HepG2 (cell line): ENCODE results near the gene RBM8A. TPM values are rescaled to one million over a fixed set of nuclear protein-coding genes. Genes with fewer than 3 reads are reported as not detected.
A peak's percentile ranks its signal among the peaks of the same experiment; 100 is the strongest.

Experiments
- CEBPZ ChIP-seq: IDR thresholded peaks from 2 replicates; pipeline ENCODE4 v1.6.1; 2012; ENCODE audit warnings: low read length, improper control_type of control experiment
- CSRNP1 ChIP-seq: sonication (generic); formaldehyde crosslinking; IDR thresholded peaks from 2 replicates; pipeline ENCODE4 v1.8.1; 2023; ENCODE audit warnings: mild to moderate bottlenecking, missing genetic modification reagents
- DNMT3B ChIP-seq: conservative IDR thresholded peaks from 2 replicates; pipeline ENCODE4 v1.6.1; 2016; ENCODE audit warnings: missing biosample characterization, control low read depth
- E2F5 ChIP-seq: sonication (generic); formaldehyde crosslinking; conservative IDR thresholded peaks from 2 replicates; pipeline ENCODE4 v1.4.0; 2020; ENCODE audit warnings: missing genetic modification reagents
- FOSL1 ChIP-seq: sonication (generic); formaldehyde crosslinking; IDR thresholded peaks from 2 replicates; pipeline ENCODE4 v1.9.0; 2021; ENCODE audit warnings: missing genetic modification reagents, borderline replicate concordance
- HDAC6 ChIP-seq: fragments of 200-600 bp; sonication (generic); IDR thresholded peaks from 2 replicates; pipeline ENCODE4 v1.7.0; 2017; ENCODE audit warnings: mild to moderate bottlenecking, antibody characterized with exemption, low read length, low read depth
- KDM4B ChIP-seq: sonication (generic); formaldehyde crosslinking; IDR thresholded peaks from 2 replicates; pipeline ENCODE4 v1.4.0; 2020; ENCODE audit warnings: missing genetic modification reagents
- MTF1 ChIP-seq: sonication (generic); formaldehyde crosslinking; IDR thresholded peaks from 2 replicates; pipeline ENCODE4 v1.5.0; 2020; ENCODE audit warnings: missing genetic modification reagents
- MZF1 ChIP-seq: sonication (generic); formaldehyde crosslinking; IDR thresholded peaks from 2 replicates; pipeline ENCODE4 v1.8.1; 2023; ENCODE audit warnings: mild to moderate bottlenecking, missing genetic modification reagents, borderline replicate concordance
- RNF2 ChIP-seq: fragments of 450-650 bp; conservative IDR thresholded peaks from 2 replicates; pipeline ENCODE4 v1.6.1; 2016; ENCODE audit warnings: low read depth
- TSC22D2 ChIP-seq: sonication (generic); formaldehyde crosslinking; IDR thresholded peaks from 2 replicates; pipeline ENCODE4 v1.5.1; 2020; ENCODE audit warnings: missing genetic modification reagents, mild to moderate bottlenecking, borderline replicate concordance
- ZBTB3 ChIP-seq: sonication (generic); formaldehyde crosslinking; IDR thresholded peaks from 2 replicates; pipeline ENCODE4 v1.4.0; 2020; ENCODE audit warnings: low read depth, mild to moderate bottlenecking, moderate library complexity, missing genetic modification reagents, borderline replicate concordance
- ZGPAT ChIP-seq: IDR thresholded peaks from 2 replicates; pipeline ENCODE4 v1.6.1; 2016; ENCODE audit warnings: mild to moderate bottlenecking
- ZNF549 ChIP-seq: sonication (generic); formaldehyde crosslinking; IDR thresholded peaks from 2 replicates; pipeline ENCODE4 v1.5.0; 2020; ENCODE audit warnings: missing genetic modification reagents
- ZNF563 ChIP-seq: sonication (generic); formaldehyde crosslinking; IDR thresholded peaks from 2 replicates; pipeline ENCODE4 v1.8.0; 2022; ENCODE audit warnings: mild to moderate bottlenecking, moderate library complexity, missing genetic modification reagents
- ZNF777 ChIP-seq: sonication (generic); formaldehyde crosslinking; IDR thresholded peaks from 2 replicates; pipeline ENCODE4 v1.4.0; 2020; ENCODE audit warnings: missing genetic modification reagents
- ZNF83 ChIP-seq: sonication (generic); formaldehyde crosslinking; IDR thresholded peaks from 2 replicates; pipeline ENCODE4 v1.4.0; 2020; ENCODE audit warnings: missing genetic modification reagents, mild to moderate bottlenecking, borderline replicate concordance
- polyA plus RNA-seq, 8 experiments: library from polyadenylated mRNA; depleted of rRNA in 3 of 8; stranded (reverse) in 7 of 8; unstranded in 1 of 8; fragments of >200 nt; fragmentation: Illumina TruSeq in 4 of 8; extraction: Trizol in 4 of 8; gene quantifications; 2 replicates each; pipeline versions ENCODE4 v1.2.1 to v1.2.3, GENCODE V29; 2011 to 2016; ENCODE audit warnings: low read depth in 4 of 8, missing spikeins in 1 of 8, mixed read lengths in 1 of 8; ENCODE audit not compliant: insufficient read depth in 1 of 8
- total RNA-seq, 5 experiments: library from RNA; depleted of rRNA; stranded (reverse); fragments of >200 nt; fragmentation: Illumina TruSeq; extraction: Trizol; gene quantifications; 2 replicates each; pipeline ENCODE4 v1.2.3, GENCODE V29; 2016; ENCODE audit warnings: low read depth in 1 of 5

Gene RBM8A
- total and polyA plus RNA-seq, 2 of the 13 experiments (the other 11 are each of a cell fraction or from before 2014, with no cell fraction given): 106 to 162 TPM

- TF ChIP-seq ZGPAT (CRISPR knock-in tag): peak; percentile 51; the same call in 1 of the 2 replicates
- TF ChIP-seq ZNF549 (CRISPR knock-in tag): no peak
- peak; percentile 30; the same call in 1 of the 2 replicates for TF ChIP-seq CSRNP1 (CRISPR knock-in tag)
- no peak for TF ChIP-seq ZNF563 (CRISPR knock-in tag)
- TF ChIP-seq E2F5 (CRISPR knock-in tag): no peak
- TF ChIP-seq ZBTB3 (CRISPR knock-in tag): no peak
- no peak; the same call in 1 of the 2 replicates for TF ChIP-seq TSC22D2 (CRISPR knock-in tag)
- no peak for TF ChIP-seq KDM4B (CRISPR knock-in tag)
- TF ChIP-seq HDAC6: no peak
- no peak for TF ChIP-seq DNMT3B
- TF ChIP-seq CEBPZ: no peak
- TF ChIP-seq MZF1 (CRISPR knock-in tag): no peak
- no peak for TF ChIP-seq FOSL1 (CRISPR knock-in tag)
- TF ChIP-seq ZNF83: no peak
- no peak for TF ChIP-seq MTF1 (CRISPR knock-in tag)
- peak; percentile 35; the same call in 1 of the 2 replicates for TF ChIP-seq ZNF777 (CRISPR knock-in tag)
- peak; percentile 58; the same call in 1 of the 2 replicates for TF ChIP-seq RNF2
Observed at GRCh38 chr1:145927063-145927886, at the start of gene RBM8A (continued).
